Suprapubic skin (tissue), 4 donors: ENCODE measurements around the gene PCTP. TPM values are rescaled to one million over a fixed set of nuclear protein-coding genes. Genes with fewer than 3 reads are reported as not detected.
A peak's percentile ranks its signal among the peaks of the same experiment; 100 is the strongest.

Source experiments
- DNase-seq, 2 donors: peaks; one replicate each; pipeline ENCODE4 v3.0.0-alpha.2; 2019; ENCODE audit warnings: low spot score in 2 of 2
- H3K27ac ChIP-seq: fragments of 200-600 bp; sonication (generic); one replicate; pipeline ENCODE4 v1.5.1; 2019
- H3K27me3 ChIP-seq: fragments of 200-600 bp; sonication (generic); one replicate; pipeline ENCODE4 v1.5.1; 2019
- H3K36me3 ChIP-seq: fragments of 200-600 bp; sonication (generic); one replicate; pipeline ENCODE4 v1.5.1; 2019
- H3K4me1 ChIP-seq: fragments of 200-600 bp; sonication (generic); one replicate; pipeline ENCODE4 v1.5.1; 2019
- H3K4me3 ChIP-seq: fragments of 200-600 bp; sonication (generic); one replicate; pipeline ENCODE4 v1.5.1; 2019; ENCODE audit warnings: mild to moderate bottlenecking
- H3K9me3 ChIP-seq: fragments of 200-600 bp; sonication (generic); one replicate; pipeline ENCODE4 v1.5.1; 2019
- CTCF ChIP-seq, 2 donors: fragments of 200-600 bp in 1 of 2; fragments of 450-650 bp in 1 of 2; sonication (generic) in 1 of 2; IDR thresholded peaks; one replicate each; pipeline ENCODE4 v1.5.1; 2016 to 2019; ENCODE audit warnings: antibody characterized with exemption in 2 of 2, mild to moderate bottlenecking in 1 of 2, moderate library complexity in 1 of 2
- EP300 ChIP-seq: sonication (generic); formaldehyde crosslinking; IDR thresholded peaks from one replicate; pipeline ENCODE4 v1.6.1; 2017; ENCODE audit warnings: antibody characterized with exemption
- POLR2A ChIP-seq, 2 donors: fragments of 450-650 bp; IDR thresholded peaks; one replicate each; pipeline ENCODE4 v1.6.1; 2017; ENCODE audit warnings: antibody characterized with exemption in 2 of 2, mild to moderate bottlenecking in 2 of 2, moderate library complexity in 2 of 2
- POLR2AphosphoS5 ChIP-seq, 3 donors: sonication (generic); formaldehyde crosslinking; IDR thresholded peaks; one replicate each; pipeline ENCODE4 v1.6.1; 2017; ENCODE audit warnings: antibody characterized with exemption in 3 of 3
- WGBS: methylation state at CpG from one replicate; pipeline ENCODE4 v1.1.5; 2018; 5-methylcytosine and 5-hydroxymethylcytosine counted together
- total RNA-seq, 4 donors: library from RNA; depleted of rRNA; stranded (reverse); fragments of >200 nt; gene quantifications; one replicate each; pipeline ENCODE4 v1.1.0, GENCODE V29; 2016

The PCTP gene
- 10 to 100 TPM in 3 of 4 donors, 1 to 10 TPM in 1; 6.4 to 17.4 (median 11.2) TPM for total RNA-seq

DNA sequence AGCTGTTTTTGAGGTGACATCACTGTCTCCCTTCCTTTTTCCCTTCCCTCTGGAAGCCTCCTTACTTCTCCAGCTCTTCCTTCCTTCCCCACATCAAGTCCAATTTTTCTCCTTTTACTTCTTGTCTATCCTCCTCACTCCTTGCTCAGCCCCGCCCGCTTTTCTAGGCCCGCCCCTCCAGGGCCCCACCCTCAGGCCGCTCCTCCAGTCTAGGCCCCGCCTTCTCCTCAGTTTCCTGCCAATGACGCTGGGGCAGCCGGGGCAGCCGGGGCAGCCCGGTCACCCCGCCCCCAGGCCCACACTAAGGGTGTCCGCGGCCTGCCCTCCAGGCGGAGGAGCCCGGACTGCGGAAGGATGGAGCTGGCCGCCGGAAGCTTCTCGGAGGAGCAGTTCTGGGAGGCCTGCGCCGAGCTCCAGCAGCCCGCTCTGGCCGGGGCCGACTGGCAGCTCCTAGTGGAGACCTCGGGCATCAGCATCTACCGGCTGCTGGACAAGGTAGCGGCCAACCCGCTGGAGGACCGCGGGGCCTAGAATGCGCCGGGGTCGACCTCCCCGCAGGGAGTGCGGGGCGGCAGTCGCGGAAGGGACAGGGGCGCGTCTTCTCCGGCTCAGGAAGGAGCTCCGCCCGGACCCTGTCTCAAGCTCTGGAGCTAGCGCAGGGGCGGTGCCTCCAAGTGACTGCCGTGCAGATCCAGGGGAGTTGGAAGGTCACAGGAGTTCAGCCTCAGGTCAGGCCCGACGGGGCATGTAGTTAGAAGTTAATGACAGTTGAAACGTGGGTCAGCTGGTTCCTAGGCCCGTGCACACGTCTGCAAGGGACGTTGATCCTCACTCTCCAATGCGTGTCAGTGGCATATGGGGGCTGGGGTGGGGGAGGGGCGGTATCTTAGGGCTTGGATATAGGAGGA, at the start of gene PCTP:
TSS of gene PCTP (plus strand) at position 302 of the 908 bp plus-strand sequence. CDS start at position 355, 53 bp downstream.
- TF ChIP-seq CTCF (IDR thresholded peaks at IDR 0.05): peak; percentile 16 to 42
- no peak for TF ChIP-seq EP300
- TF ChIP-seq POLR2A (IDR thresholded peaks at IDR 0.05): peak in 1 of 2 donors; percentile 77
- TF ChIP-seq POLR2AphosphoS5 (IDR thresholded peaks at IDR 0.05): peak in 2 of 3 donors; percentile 48 to 59
- peak; percentile 96 for DNase-seq

DNA sequence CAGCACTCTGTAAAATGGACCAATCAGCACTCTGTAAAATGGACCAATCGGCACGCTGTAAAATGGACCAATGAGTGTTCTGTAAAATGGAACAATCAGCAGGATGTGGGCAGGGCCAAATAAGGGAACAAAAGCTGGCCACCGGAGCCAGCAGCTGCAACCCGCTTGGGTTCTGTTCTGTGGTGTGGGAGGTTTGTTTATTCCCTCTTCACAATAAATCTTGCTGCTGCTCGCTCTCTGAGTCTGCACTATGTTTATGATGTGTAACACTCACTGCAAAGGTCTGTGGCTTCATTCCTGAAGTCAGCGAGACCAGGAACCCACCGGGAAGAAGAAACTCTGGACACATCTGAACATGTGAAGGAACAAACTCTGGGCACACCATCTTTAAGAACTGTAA, 48.7 kb upstream of the PCTP start:
- DNase-seq: no peak
- no peak overlapping the region for H3K27ac ChIP-seq
- TF ChIP-seq POLR2AphosphoS5 (IDR thresholded peaks at IDR 0.05): no peak
- no peak for TF ChIP-seq EP300
- TF ChIP-seq POLR2A (IDR thresholded peaks at IDR 0.05): no peak
- no peak for TF ChIP-seq CTCF (IDR thresholded peaks at IDR 0.05)

More for the DNA sequence above, at the start of gene PCTP:
- Histone ChIP-seq H3K4me1 (peaks cover 17% of the 10 kb centered on the region), H3K27ac (peak within 1 kb of the TSS; percentile 69), H3K9me3 (no peaks in the 10 kb centered on the region), H3K36me3 (peaks cover 4% of the 10 kb centered on the region), H3K27me3 (no peaks in the 10 kb centered on the region), H3K4me3 (peak within 1 kb of the TSS; percentile 55)
- under 1% methylated on average over 26 of the region's 53 CpGs for WGBS

DNA sequence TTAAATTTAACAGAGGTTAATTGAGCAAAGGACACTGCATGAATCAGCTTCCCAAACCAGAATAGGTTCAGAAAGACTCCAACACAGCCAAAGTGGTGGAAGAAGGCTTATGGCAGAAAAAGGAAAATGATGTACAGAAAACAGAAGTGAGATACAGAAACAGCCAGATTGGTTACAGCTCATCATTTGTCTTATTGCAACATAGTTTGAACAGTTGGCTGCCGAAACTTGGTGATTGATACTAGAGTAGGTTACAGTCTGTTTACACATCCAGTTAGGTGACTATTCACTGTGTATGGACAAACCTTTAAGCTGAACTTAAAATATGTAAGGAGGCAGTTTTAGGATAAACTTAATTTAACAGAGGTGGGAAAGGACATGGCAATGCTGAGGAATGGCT, 46.5 kb upstream of the PCTP start:
- H3K27me3 ChIP-seq: peaks cover 3% of the 10 kb centered on the region
- DNase-seq: no peak
- H3K27ac ChIP-seq: no peak overlapping the region
- H3K4me1 ChIP-seq: peaks cover 12% of the 10 kb centered on the region
- WGBS: 65% methylated on average over 1 of the region's 1 CpG
- H3K4me3 ChIP-seq: no peak overlapping the region
- H3K36me3 ChIP-seq: no peaks in the 10 kb centered on the region
- TF ChIP-seq CTCF (IDR thresholded peaks at IDR 0.05) (no peak), POLR2AphosphoS5 (IDR thresholded peaks at IDR 0.05) (no peak), EP300 (no peak), POLR2A (IDR thresholded peaks at IDR 0.05) (no peak)
- H3K9me3 ChIP-seq: no peaks in the 10 kb centered on the region

More for the DNA sequence above, 48.7 kb upstream of the PCTP start:
- H3K9me3 ChIP-seq: no peaks in the 10 kb centered on the region
- WGBS: 84% methylated on average over 7 of the region's 7 CpGs
- peaks cover 3% of the 10 kb centered on the region for H3K27me3 ChIP-seq
- H3K4me1 ChIP-seq: peaks cover 8% of the 10 kb centered on the region
- H3K36me3 ChIP-seq: no peaks in the 10 kb centered on the region
- no peak overlapping the region for H3K4me3 ChIP-seq

DNA sequence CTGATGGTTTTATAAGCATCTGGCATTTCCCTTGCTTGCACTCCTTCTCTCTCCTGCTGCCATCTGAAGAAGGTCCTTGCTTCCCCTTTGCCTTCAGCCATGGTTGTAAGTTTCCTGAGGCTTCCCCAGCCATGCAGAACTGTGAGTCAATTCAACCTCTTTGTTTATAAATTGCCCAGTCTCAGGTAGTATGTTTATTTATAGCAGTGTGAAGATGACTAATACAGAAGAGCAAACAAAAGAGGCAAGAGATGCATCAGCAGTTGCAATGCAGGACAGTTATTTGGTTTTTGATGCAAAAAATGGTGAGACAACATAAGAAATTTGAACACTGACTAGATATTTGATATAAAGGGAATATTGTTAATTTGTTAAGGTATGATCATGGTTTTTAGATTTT, 45.0 kb upstream of the PCTP start:
- no peak for TF ChIP-seq POLR2AphosphoS5 (IDR thresholded peaks at IDR 0.05)
- TF ChIP-seq POLR2A (IDR thresholded peaks at IDR 0.05): no peak
- TF ChIP-seq EP300: no peak
- TF ChIP-seq CTCF (IDR thresholded peaks at IDR 0.05): no peak
- no peak for DNase-seq
- Histone ChIP-seq H3K27me3 (no peaks in the 10 kb centered on the region), H3K27ac (no peak overlapping the region), H3K4me3 (no peak overlapping the region), H3K9me3 (no peaks in the 10 kb centered on the region), H3K36me3 (no peaks in the 10 kb centered on the region), H3K4me1 (peaks cover 12% of the 10 kb centered on the region)
